Aorta (tissue), 5 donors: ENCODE data around the gene GSG1L. TPM values are rescaled to one million over a fixed set of nuclear protein-coding genes. Genes with fewer than 3 reads are reported as not detected.
A peak's percentile ranks its signal among the peaks of the same experiment; 100 is the strongest.

Experiments used
- ATAC-seq: fragments of 200-7000 bp; cut with Tn5 transposase; one replicate; pipeline ENCODE4 v1.9.1; 2022; ENCODE audit warnings: moderate library complexity; ENCODE audit not compliant: low FRiP score
- DNase-seq, 2 donors: peaks; one replicate each; pipeline ENCODE4 v3.0.0-alpha.2; 2020
- H3K27ac ChIP-seq, 2 donors: one replicate each; pipeline ENCODE4 v1.5.1; 2013; ENCODE audit warnings: low read length in 2 of 2, mild to moderate bottlenecking in 2 of 2, moderate library complexity in 2 of 2, control low read depth in 1 of 2, inconsistent platforms in 1 of 2, low read depth in 1 of 2
- H3K27me3 ChIP-seq, 2 donors: one replicate each; pipeline ENCODE4 v1.6.1; 2013; ENCODE audit warnings: control low read depth in 1 of 2, low read length in 1 of 2, mild to moderate bottlenecking in 1 of 2, moderate library complexity in 1 of 2; ENCODE audit not compliant: insufficient read depth in 2 of 2, control insufficient read depth in 1 of 2
- H3K36me3 ChIP-seq, 2 donors: one replicate each; pipeline ENCODE4 v1.6.1; 2013; ENCODE audit warnings: control low read depth in 1 of 2, low read length in 1 of 2, mild to moderate bottlenecking in 1 of 2; ENCODE audit not compliant: insufficient read depth in 2 of 2, control insufficient read depth in 1 of 2
- H3K4me1 ChIP-seq, 2 donors: one replicate each; pipeline ENCODE4 v1.6.1; 2013; ENCODE audit warnings: low read length in 2 of 2, control low read depth in 1 of 2, mild to moderate bottlenecking in 1 of 2, moderate library complexity in 1 of 2; ENCODE audit not compliant: insufficient read depth in 2 of 2, control insufficient read depth in 1 of 2
- H3K4me3 ChIP-seq, 2 donors: one replicate each; pipeline ENCODE4 v1.5.1; 2013; ENCODE audit warnings: low read length in 2 of 2, control low read depth in 1 of 2, mild to moderate bottlenecking in 1 of 2
- H3K9me3 ChIP-seq: one replicate; pipeline ENCODE4 v1.6.1; 2013; ENCODE audit warnings: mild to moderate bottlenecking, low read length; ENCODE audit not compliant: control insufficient read depth
- WGBS, 2 donors: extraction: QIAGEN DNeasy Blood & Tissue Kit; methylation state at CpG; one replicate each; pipeline ENCODE4 v1.1.7; 2013; 5-methylcytosine and 5-hydroxymethylcytosine counted together
- intact Hi-C, 2 donors: fragments of 100-400 bp; cut with DNase I; formaldehyde crosslinking; loops; one replicate each; pipeline versions ENCODE4 v1.14.2 to v1.15.0; 2022
- long read RNA-seq, 2 donors: library from polyadenylated mRNA; unstranded; transcript quantifications; one replicate each; pipeline ENCODE4 v2.0.0, GENCODE V29; 2020 to 2021
- polyA plus RNA-seq, 2 donors: library from polyadenylated mRNA; stranded (reverse); fragments of 200-250 nt; gene quantifications; one replicate each; pipeline ENCODE4 v1.2.3, GENCODE V29; 2013
- total RNA-seq, 2 donors: library from RNA; stranded (reverse); fragmentation: NEBNext Ultra II Directional; extraction: Animal tissue kit (Norgen Biotek cat#: 25700); gene quantifications; one replicate each; pipeline ENCODE4 v1.2.1, GENCODE V29; 2021
- donor health status: healthy with polysubstance abuse.
- donor health status: Bipolar disorder and iron deficiency.
- donor health status: DM: no; HTN: no; CAD: no.
- donor health status: DM: no; HTN: no; CAD: no.
- donor health status: DM: yes; HTN: yes; CAD: no.

GSG1L gene
- total RNA-seq (10 to 100 TPM in 1 of 2 donors, 1 to 10 TPM in 1; 1.6 to 10.6 TPM), polyA plus RNA-seq (10 to 100 TPM in 1 of 2 donors, 1 to 10 TPM in 1; 3.8 to 22.2 TPM)
- long read RNA-seq, donor 1, partial matches to known transcripts: 0 of 2 reads
- long read RNA-seq, donor 1, other reads (novel, unspliced or antisense): 2 of 2 reads
- long read RNA-seq, donor 2, full-length matches to known transcripts: 4 of 11 reads
- long read RNA-seq, donor 2, partial matches to known transcripts: 2 of 11 reads
- long read RNA-seq, donor 2, other reads (novel, unspliced or antisense): 5 of 11 reads

DNA sequence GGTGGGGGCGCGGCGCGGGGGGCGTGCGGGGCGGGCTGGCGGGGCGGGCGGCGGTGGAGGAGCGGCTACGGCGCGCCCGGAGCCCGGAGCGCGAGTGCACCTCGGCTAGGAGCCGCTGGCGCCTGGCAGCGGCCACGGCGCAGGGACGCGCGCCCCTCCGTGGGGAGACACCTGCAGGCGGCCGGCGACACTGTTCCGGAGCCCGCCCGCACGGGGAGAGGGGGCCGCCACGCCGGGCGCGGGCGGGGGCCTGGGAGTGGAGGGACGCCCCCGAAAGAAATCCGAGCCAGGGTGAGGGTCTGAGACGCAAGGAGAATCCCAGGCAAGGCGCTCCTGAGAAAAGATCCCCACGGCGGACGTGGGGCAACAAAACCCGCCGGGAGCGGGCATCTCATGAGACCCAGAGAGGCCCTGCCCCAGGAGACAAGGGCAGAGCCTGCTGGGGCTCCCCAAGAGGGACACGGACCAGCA is at the start of gene GSG1L:
GSG1L (minus strand) TSS at position 124 of the 471 bp plus-strand sequence. CDS start 290 bp downstream, outside the sequence.
- H3K36me3 ChIP-seq: no peaks in the 10 kb centered on the region
- ATAC-seq: no peak
- H3K27ac ChIP-seq: no peak within 1 kb of the TSS
- peak within 1 kb of the TSS; percentile 50 to 77 for H3K4me3 ChIP-seq
- H3K27me3 ChIP-seq: no peaks in the 10 kb centered on the region
- no peaks in the 10 kb centered on the region for H3K4me1 ChIP-seq
- intact Hi-C loops: loop anchor here (2.0 to 10.0 kb wide), 3 partner anchors 21 to 309 kb away; no protein-coding TSS in a partner anchor
- no peaks in the 10 kb centered on the region for H3K9me3 ChIP-seq
- DNase-seq: peak in 1 of 2 donors; percentile 35
- 1 to 2% methylated on average over 30 to 54 of the region's 54 CpGs for WGBS, 2 donors

DNA sequence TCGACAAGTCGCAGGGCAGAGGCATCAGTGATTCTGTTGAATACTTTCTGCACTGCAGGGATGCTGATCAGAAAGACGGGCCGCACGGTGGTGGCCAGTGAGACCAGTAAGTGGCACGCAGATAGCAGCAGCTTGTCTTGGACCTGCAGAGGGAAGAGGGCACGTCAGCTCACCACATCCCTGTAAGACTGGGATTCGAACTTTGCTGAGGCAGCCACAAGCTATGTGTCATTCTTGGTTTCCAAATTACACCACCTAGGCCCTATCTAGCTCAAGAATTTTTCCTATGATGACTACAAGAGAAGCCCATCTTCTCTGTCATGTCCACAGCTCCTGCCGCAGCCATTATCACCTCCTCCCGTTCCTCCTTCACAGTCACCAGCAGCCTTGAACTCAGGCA is 49.4 kb upstream of the GSG1L start:
- ATAC-seq (no peak), DNase-seq (no peak)
- H3K9me3 ChIP-seq: no peaks in the 10 kb centered on the region
- no peaks in the 10 kb centered on the region for H3K27me3 ChIP-seq
- H3K36me3 ChIP-seq: peaks cover 3 to 14% of the 10 kb centered on the region in 2 donors
- intact Hi-C loops: no loop called here
- no peak overlapping the region for H3K4me3 ChIP-seq
- WGBS, 2 donors: 92 to 93% methylated on average over 10 of the region's 10 CpGs
- no peaks in the 10 kb centered on the region for H3K4me1 ChIP-seq
- H3K27ac ChIP-seq: no peak overlapping the region

DNA sequence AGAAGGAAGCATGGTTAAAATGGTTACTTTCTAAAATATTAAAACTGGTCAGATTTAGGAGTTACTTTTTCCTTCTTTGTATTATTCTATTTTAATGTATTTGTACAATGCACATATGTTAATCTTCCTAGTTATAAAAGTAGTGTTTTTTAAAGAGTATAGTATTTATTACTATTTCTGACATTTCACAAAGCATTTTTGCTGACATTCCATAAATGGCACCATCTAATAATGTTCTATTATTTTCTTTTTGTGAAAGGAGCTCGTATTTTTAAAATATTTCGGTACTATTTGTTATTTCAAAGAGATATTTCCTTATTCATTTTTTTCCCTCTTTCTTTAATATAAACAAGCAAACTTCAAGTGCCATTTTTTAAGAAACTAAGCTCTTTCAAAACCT is 47.5 kb upstream of the GSG1L start:
- Histone ChIP-seq H3K9me3 (no peaks in the 10 kb centered on the region), H3K4me1 (no peaks in the 10 kb centered on the region), H3K27me3 (no peaks in the 10 kb centered on the region), H3K36me3 (peaks cover 3 to 23% of the 10 kb centered on the region in 2 donors), H3K27ac (no peak overlapping the region), H3K4me3 (no peak overlapping the region)
- intact Hi-C loops: no loop called here
- DNase-seq: no peak
- ATAC-seq: no peak
- WGBS, 2 donors: 9 to 10% methylated on average over 2 of the region's 2 CpGs

DNA sequence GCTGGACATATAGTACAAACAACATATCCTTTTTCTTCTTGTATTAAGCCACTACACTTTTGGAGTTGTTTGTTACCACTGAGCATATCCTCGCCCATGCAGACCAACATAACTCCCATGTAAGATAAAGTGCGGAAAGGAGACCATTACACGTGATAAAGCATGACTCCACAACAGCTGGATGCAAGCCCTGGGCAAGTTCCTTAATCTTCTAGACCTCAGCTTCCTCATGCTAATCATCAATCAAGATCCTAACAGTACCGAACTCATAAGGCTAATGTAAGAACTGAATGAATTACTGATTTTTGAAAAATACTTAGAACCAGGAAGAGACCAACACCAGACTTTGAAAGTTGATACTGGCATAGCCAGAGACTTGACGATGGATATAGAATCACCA is 47.0 kb upstream of the GSG1L start:
- peaks cover 0 to 24% of the 10 kb centered on the region in 2 donors for H3K36me3 ChIP-seq
- ATAC-seq (no peak), DNase-seq (peak in 1 of 2 donors; percentile 44)
- no peak overlapping the region for H3K4me3 ChIP-seq
- no peaks in the 10 kb centered on the region for H3K27me3 ChIP-seq
- intact Hi-C loops: no loop called here
- 68 to 69% methylated on average over 5 of the region's 5 CpGs for WGBS, 2 donors
- H3K4me1 ChIP-seq: no peaks in the 10 kb centered on the region
- no peaks in the 10 kb centered on the region for H3K9me3 ChIP-seq
- no peak overlapping the region for H3K27ac ChIP-seq

DNA sequence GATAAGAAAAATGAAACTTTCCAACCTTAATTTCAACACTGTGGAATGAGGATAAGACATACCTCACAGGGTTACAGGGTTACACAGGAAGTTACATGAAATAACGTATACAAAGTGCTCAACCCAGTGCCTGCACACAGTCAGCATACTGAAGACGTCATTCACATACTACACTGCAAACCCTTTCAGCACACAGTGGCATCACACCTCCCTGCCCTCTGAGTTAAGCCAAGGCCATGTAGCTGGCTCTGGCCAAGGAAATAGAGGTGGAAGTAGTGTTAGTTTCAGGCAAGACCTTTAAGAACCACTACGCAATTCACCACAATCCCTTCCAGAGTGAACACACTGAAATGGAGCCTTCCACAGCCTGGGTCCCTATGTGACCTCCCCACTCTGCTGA is 46.6 kb upstream of the GSG1L start:
- H3K36me3 ChIP-seq: peaks cover 0 to 24% of the 10 kb centered on the region in 2 donors
- peak; percentile 26 for ATAC-seq
- no peaks in the 10 kb centered on the region for H3K27me3 ChIP-seq
- WGBS, 2 donors: 40 to 53% methylated on average over 3 of the region's 3 CpGs
- intact Hi-C loops: no loop called here
- H3K27ac ChIP-seq: no peak overlapping the region
- no peaks in the 10 kb centered on the region for H3K4me1 ChIP-seq
- H3K4me3 ChIP-seq: no peak overlapping the region
- no peak for DNase-seq
- H3K9me3 ChIP-seq: no peaks in the 10 kb centered on the region

DNA sequence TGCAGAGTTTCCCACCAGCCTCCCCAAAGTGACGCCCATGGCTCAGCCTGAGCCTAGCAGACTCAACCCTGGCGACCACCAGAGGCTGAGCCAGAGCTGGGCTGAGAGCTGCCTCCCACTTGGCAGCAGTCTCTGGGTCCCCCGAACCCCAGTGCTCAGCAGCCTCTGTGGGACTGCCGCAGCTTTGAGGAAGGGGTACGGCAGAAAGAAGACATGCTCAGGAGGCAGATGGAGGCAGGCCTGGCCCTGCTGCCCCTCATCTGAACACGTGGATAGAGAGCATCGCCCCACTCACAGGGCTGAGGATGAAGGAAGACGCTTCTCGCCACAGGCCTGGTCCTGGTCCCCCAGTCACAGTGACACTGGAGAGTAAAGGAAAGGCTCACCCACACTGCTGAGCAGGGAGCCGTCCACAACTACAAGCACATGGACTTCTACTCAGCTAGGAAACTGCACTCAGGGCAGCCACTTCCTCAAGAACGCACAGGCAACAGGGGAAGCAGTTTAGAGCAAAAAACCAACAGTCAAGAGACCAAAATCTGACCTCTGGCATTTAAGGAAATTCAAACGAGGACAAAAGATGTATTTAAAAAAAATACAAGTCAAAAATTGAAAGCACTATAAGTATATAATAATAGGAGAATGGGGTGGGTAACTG is 45.2 kb upstream of the GSG1L start:
- DNase-seq: no peak
- Histone ChIP-seq H3K4me3 (no peak overlapping the region), H3K4me1 (no peaks in the 10 kb centered on the region), H3K27ac (no peak overlapping the region), H3K9me3 (no peaks in the 10 kb centered on the region), H3K36me3 (peaks cover 0 to 31% of the 10 kb centered on the region in 2 donors), H3K27me3 (no peaks in the 10 kb centered on the region)
- ATAC-seq: no peak
- WGBS, 2 donors: 81 to 84% methylated on average over 12 of the region's 12 CpGs
- intact Hi-C loops: no loop called here

DNA sequence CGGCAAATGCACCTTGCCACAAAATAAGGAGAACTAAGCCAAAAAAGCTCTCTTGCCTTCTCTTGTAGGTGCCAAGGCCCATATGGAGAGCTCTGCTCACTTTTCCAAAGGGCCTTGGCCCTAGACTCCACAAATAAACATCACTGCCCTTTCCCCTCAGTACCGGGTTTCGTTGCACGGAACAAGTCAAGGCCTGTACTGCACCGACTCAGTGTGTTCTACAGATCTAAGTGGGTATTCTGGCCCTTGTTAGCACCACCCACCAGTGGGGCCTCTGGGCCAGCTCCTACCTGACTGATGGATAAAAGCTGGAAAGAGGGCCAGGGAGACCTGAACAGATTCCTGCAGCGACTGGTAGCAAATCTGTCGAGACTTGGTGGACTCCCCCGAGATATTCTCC is 43.7 kb upstream of the GSG1L start:
- DNase-seq: no peak
- Histone ChIP-seq H3K9me3 (no peaks in the 10 kb centered on the region), H3K27me3 (no peaks in the 10 kb centered on the region), H3K27ac (no peak overlapping the region), H3K4me3 (no peak overlapping the region), H3K4me1 (no peaks in the 10 kb centered on the region), H3K36me3 (peaks cover 4 to 34% of the 10 kb centered on the region in 2 donors)
- no peak for ATAC-seq
- intact Hi-C loops: no loop called here
- 90 to 94% methylated on average over 8 of the region's 8 CpGs for WGBS, 2 donors

DNA sequence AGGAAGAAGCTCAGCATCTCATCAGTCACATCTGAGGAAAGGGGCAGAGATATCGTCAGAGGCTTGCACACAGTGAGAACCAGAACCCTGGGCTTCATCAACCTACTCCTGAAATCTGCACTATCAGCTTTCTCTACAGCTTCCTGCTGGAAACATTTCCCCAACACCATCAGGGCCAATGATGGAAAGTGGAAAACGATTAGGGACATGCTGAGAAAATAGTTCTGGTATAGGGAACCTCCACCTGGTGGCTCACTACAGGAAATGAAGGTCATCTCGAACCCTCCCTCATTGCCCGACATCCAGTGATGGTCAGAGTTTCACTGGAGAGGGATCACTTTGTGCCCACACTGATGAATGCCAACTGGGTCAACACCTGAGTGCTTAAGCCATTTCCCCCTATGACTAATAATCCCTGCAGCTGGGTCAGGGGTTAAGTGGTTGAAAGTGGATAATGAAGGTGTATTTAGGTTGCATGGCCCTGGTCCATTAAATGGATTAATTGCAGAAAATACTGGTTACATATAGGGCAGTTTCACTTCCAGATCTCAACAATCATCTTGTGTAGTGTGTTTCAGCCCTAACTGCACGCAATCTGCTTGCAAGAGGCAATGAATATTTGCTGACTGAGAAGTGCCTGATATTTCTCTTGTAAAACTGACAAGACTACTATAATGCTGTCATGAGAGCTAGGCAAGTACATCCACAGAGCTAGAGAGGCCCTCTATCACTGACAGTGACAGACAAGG is 43.1 kb upstream of the GSG1L start:
- no peak overlapping the region for H3K4me3 ChIP-seq
- no peak for DNase-seq
- no peak overlapping the region for H3K27ac ChIP-seq
- H3K4me1 ChIP-seq: no peaks in the 10 kb centered on the region
- intact Hi-C loops: no loop called here
- 87 to 89% methylated on average over 5 of the region's 5 CpGs for WGBS, 2 donors
- no peaks in the 10 kb centered on the region for H3K27me3 ChIP-seq
- peaks cover 8 to 36% of the 10 kb centered on the region in 2 donors for H3K36me3 ChIP-seq
- no peaks in the 10 kb centered on the region for H3K9me3 ChIP-seq
- ATAC-seq: no peak
